ENCODE results near the gene SERHL2.
"Not testable (repeated sequence)": the region's sequence is repeated elsewhere in the genome, so short reads cannot be mapped to it uniquely, and the experiment has no call there.

The SERHL2 gene

GRCh38 chr22:42521228-42521546, 32.6 kb upstream of the SERHL2 start:
- H3K79me1 ChIP-seq (replicated peaks; ENCODE audit: low read length, poor library complexity, severe bottlenecking): peaks cover 3% of the 10 kb centered on the region
- H3K4me1 ChIP-seq (ENCODE audit: control insufficient read depth, insufficient read depth, low read depth, low read length): peaks cover 4% of the 10 kb centered on the region
- H2BK5ac ChIP-seq (ENCODE audit: low read depth, low read length, poor library complexity, severe bottlenecking): no peak overlapping the region
- no peak overlapping the region for H2BK120ac ChIP-seq (ENCODE audit: low read depth, low read length)
- 91% methylated on average over 9 of the region's 9 CpGs for WGBS
- no peak overlapping the region for H3K14ac ChIP-seq (ENCODE audit: low read length in 2 of 2)
- no peak overlapping the region for H3K23ac ChIP-seq (ENCODE audit: low read length in 2 of 2)
- no peak overlapping the region for H3K18ac ChIP-seq (ENCODE audit: low read depth in 1 of 2, low read length in 2 of 2)
- peak overlapping the region; percentile 77 for H4K8ac ChIP-seq (ENCODE audit: low read length)
- no peaks in the 10 kb centered on the region for H3K27me3 ChIP-seq (ENCODE audit: control insufficient read depth in 1 of 2, insufficient read depth in 1 of 2, low read length in 2 of 2)
- no peak overlapping the region for H3K4me3 ChIP-seq (ENCODE audit: insufficient read depth in 1 of 2, low read depth in 1 of 2, low read length in 2 of 2)
- H2BK12ac ChIP-seq (ENCODE audit: low read length in 2 of 2): no peak overlapping the region
- no peak overlapping the region for H3K9ac ChIP-seq (ENCODE audit: low read length)
- H3K4ac ChIP-seq (ENCODE audit: low read depth in 1 of 2, low read length in 2 of 2): no peak overlapping the region
- no peaks in the 10 kb centered on the region for H3K9me3 ChIP-seq (ENCODE audit: control insufficient read depth, low read length)
- no peak overlapping the region for H3K4me2 ChIP-seq (ENCODE audit: low read length, poor library complexity, severe bottlenecking)
- no peak overlapping the region for H4K91ac ChIP-seq (ENCODE audit: low read length)
- H3K27ac ChIP-seq (ENCODE audit: low read length, poor library complexity, severe bottlenecking): no peak overlapping the region
- peaks cover 6 to 11% of the 10 kb centered on the region in 2 experiments for H3K36me3 ChIP-seq (ENCODE audit: control insufficient read depth in 1 of 2, insufficient read depth in 2 of 2, low read depth in 1 of 2, low read length in 2 of 2)
- H2AK5ac ChIP-seq (ENCODE audit: low read length, severe bottlenecking): no peak overlapping the region
- no peak overlapping the region for H2BK15ac ChIP-seq (ENCODE audit: low read depth, poor library complexity, severe bottlenecking)
- no peak overlapping the region for H2AFZ ChIP-seq (ENCODE audit: low read depth, low read length)
- no peak for DNase-seq

- Histone ChIP-seq H3K4me2 (ENCODE audit: low read length, poor library complexity, severe bottlenecking) (no peak overlapping the region), H3K23ac (ENCODE audit: low read length in 2 of 2) (no peak overlapping the region), H3K4ac (ENCODE audit: low read depth in 1 of 2, low read length in 2 of 2) (no peak overlapping the region), H2AFZ (ENCODE audit: low read depth, low read length) (no peak overlapping the region), H3K18ac (ENCODE audit: low read depth in 1 of 2, low read length in 2 of 2) (no peak overlapping the region), H3K27me3 (ENCODE audit: control insufficient read depth in 1 of 2, insufficient read depth in 1 of 2, low read length in 2 of 2) (no peaks in the 10 kb centered on the region), H3K4me1 (ENCODE audit: control insufficient read depth, insufficient read depth, low read depth, low read length) (peaks cover 4% of the 10 kb centered on the region), H3K27ac (ENCODE audit: low read length, poor library complexity, severe bottlenecking) (no peak overlapping the region), H2BK5ac (ENCODE audit: low read depth, low read length, poor library complexity, severe bottlenecking) (no peak overlapping the region), H3K9me3 (ENCODE audit: control insufficient read depth, low read length) (no peaks in the 10 kb centered on the region), H3K79me1 (replicated peaks; ENCODE audit: low read length, poor library complexity, severe bottlenecking) (peaks cover 2% of the 10 kb centered on the region), H3K36me3 (ENCODE audit: control insufficient read depth in 1 of 2, insufficient read depth in 2 of 2, low read depth in 1 of 2, low read length in 2 of 2) (peaks cover 0 to 3% of the 10 kb centered on the region in 2 experiments), H3K4me3 (ENCODE audit: insufficient read depth in 1 of 2, low read depth in 1 of 2, low read length in 2 of 2) (no peak overlapping the region), H3K9ac (ENCODE audit: low read length) (no peak overlapping the region), H2BK12ac (ENCODE audit: low read length in 2 of 2) (no peak overlapping the region), H2BK120ac (ENCODE audit: low read depth, low read length) (no peak overlapping the region), H3K14ac (ENCODE audit: low read length in 2 of 2) (no peak overlapping the region), H2AK5ac (ENCODE audit: low read length, severe bottlenecking) (no peak overlapping the region), H4K91ac (ENCODE audit: low read length) (no peak overlapping the region), H2BK15ac (ENCODE audit: low read depth, poor library complexity, severe bottlenecking) (peak overlapping the region; percentile 52), H4K8ac (ENCODE audit: low read length) (no peak overlapping the region)
- WGBS: 96% methylated on average over 15 of the region's 15 CpGs
- DNase-seq: no peak
Measured at GRCh38 chr22:42522546-42522945, 31.2 kb upstream of the SERHL2 start.

GRCh38 chr22:42528591-42529307, 25.0 kb upstream of the SERHL2 start:
- no peak overlapping the region for H4K91ac ChIP-seq (ENCODE audit: low read length)
- H3K36me3 ChIP-seq (ENCODE audit: control insufficient read depth in 1 of 2, insufficient read depth in 2 of 2, low read depth in 1 of 2, low read length in 2 of 2): no peaks in the 10 kb centered on the region
- H3K14ac ChIP-seq (ENCODE audit: low read length in 2 of 2): no peak overlapping the region
- no peak for DNase-seq
- no peak overlapping the region for H4K8ac ChIP-seq (ENCODE audit: low read length)
- no peak overlapping the region for H3K4me2 ChIP-seq (ENCODE audit: low read length, poor library complexity, severe bottlenecking)
- no peak overlapping the region for H3K27ac ChIP-seq (ENCODE audit: low read length, poor library complexity, severe bottlenecking)
- no peaks in the 10 kb centered on the region for H3K79me1 ChIP-seq (replicated peaks; ENCODE audit: low read length, poor library complexity, severe bottlenecking)
- H3K9me3 ChIP-seq (ENCODE audit: control insufficient read depth, low read length): no peaks in the 10 kb centered on the region
- peaks cover 0 to 31% of the 10 kb centered on the region in 2 experiments for H3K27me3 ChIP-seq (ENCODE audit: control insufficient read depth in 1 of 2, insufficient read depth in 1 of 2, low read length in 2 of 2)
- H2BK12ac ChIP-seq (ENCODE audit: low read length in 2 of 2): no peak overlapping the region
- no peak overlapping the region for H3K4me3 ChIP-seq (ENCODE audit: insufficient read depth in 1 of 2, low read depth in 1 of 2, low read length in 2 of 2)
- no peak overlapping the region for H3K18ac ChIP-seq (ENCODE audit: low read depth in 1 of 2, low read length in 2 of 2)
- no peak overlapping the region for H3K9ac ChIP-seq (ENCODE audit: low read length)
- H3K4ac ChIP-seq (ENCODE audit: low read depth in 1 of 2, low read length in 2 of 2): no peak overlapping the region
- peaks cover 6% of the 10 kb centered on the region for H3K4me1 ChIP-seq (ENCODE audit: control insufficient read depth, insufficient read depth, low read depth, low read length)
- H2AFZ ChIP-seq (ENCODE audit: low read depth, low read length): no peak overlapping the region
- H2BK5ac ChIP-seq (ENCODE audit: low read depth, low read length, poor library complexity, severe bottlenecking): no peak overlapping the region
- H2BK15ac ChIP-seq (ENCODE audit: low read depth, poor library complexity, severe bottlenecking): no peak overlapping the region
- 93% methylated on average over 11 of the region's 11 CpGs for WGBS
- H2AK5ac ChIP-seq (ENCODE audit: low read length, severe bottlenecking): no peak overlapping the region
- H2BK120ac ChIP-seq (ENCODE audit: low read depth, low read length): no peak overlapping the region
- no peak overlapping the region for H3K23ac ChIP-seq (ENCODE audit: low read length in 2 of 2)

- H3K36me3 ChIP-seq (ENCODE audit: control insufficient read depth in 1 of 2, insufficient read depth in 2 of 2, low read depth in 1 of 2, low read length in 2 of 2); H3K4me2 ChIP-seq (ENCODE audit: low read length, poor library complexity, severe bottlenecking); H3K9me3 ChIP-seq (ENCODE audit: control insufficient read depth, low read length); H4K8ac ChIP-seq (ENCODE audit: low read length); H4K91ac ChIP-seq (ENCODE audit: low read length); H2BK15ac ChIP-seq (ENCODE audit: low read depth, poor library complexity, severe bottlenecking); H3K23ac ChIP-seq (ENCODE audit: low read length in 2 of 2); H3K27ac ChIP-seq (ENCODE audit: low read length, poor library complexity, severe bottlenecking); H3K4ac ChIP-seq (ENCODE audit: low read depth in 1 of 2, low read length in 2 of 2); H3K18ac ChIP-seq (ENCODE audit: low read depth in 1 of 2, low read length in 2 of 2); H2AK5ac ChIP-seq (ENCODE audit: low read length, severe bottlenecking); H3K14ac ChIP-seq (ENCODE audit: low read length in 2 of 2); H3K4me1 ChIP-seq (ENCODE audit: control insufficient read depth, insufficient read depth, low read depth, low read length); H2AFZ ChIP-seq (ENCODE audit: low read depth, low read length); H2BK12ac ChIP-seq (ENCODE audit: low read length in 2 of 2); H2BK120ac ChIP-seq (ENCODE audit: low read depth, low read length); DNase-seq; H2BK5ac ChIP-seq (ENCODE audit: low read depth, low read length, poor library complexity, severe bottlenecking); H3K4me3 ChIP-seq (ENCODE audit: insufficient read depth in 1 of 2, low read depth in 1 of 2, low read length in 2 of 2); H3K9ac ChIP-seq (ENCODE audit: low read length); H3K79me1 ChIP-seq (replicated peaks; ENCODE audit: low read length, poor library complexity, severe bottlenecking): not testable (repeated sequence)
- WGBS: 93% methylated on average over 8 of the region's 8 CpGs
- H3K27me3 ChIP-seq (ENCODE audit: control insufficient read depth in 1 of 2, insufficient read depth in 1 of 2, low read length in 2 of 2): peaks cover 0 to 32% of the 10 kb centered on the region in 2 experiments
Measured at GRCh38 chr22:42529435-42529834, 24.3 kb upstream of the SERHL2 start.

All from mesenchymal stem cell (in vitro differentiated cells and primary cell).